Thymus (tissue), 11 donors: ENCODE measurements around the gene R3HDM2. TPM values are rescaled to one million over a fixed set of nuclear protein-coding genes. Genes with fewer than 3 reads are reported as not detected.

Experiments used
- DNase-seq, 9 donors: peaks; one replicate each; pipeline ENCODE4 v3.0.0-alpha.2; 2013; ENCODE audit warnings: low spot score in 9 of 9, low read depth in 6 of 9, missing footprints in 1 of 9
- H3K27ac ChIP-seq, 2 donors: one replicate each; pipeline ENCODE4 v1.5.1; 2013; ENCODE audit warnings: control low read depth in 1 of 2, low read depth in 1 of 2, low read length in 1 of 2, mild to moderate bottlenecking in 1 of 2, moderate library complexity in 1 of 2
- H3K27me3 ChIP-seq, 2 donors: one replicate each; pipeline ENCODE4 v1.5.1; 2013; ENCODE audit warnings: low read length in 1 of 2; ENCODE audit not compliant: control insufficient read depth in 2 of 2, insufficient read depth in 1 of 2
- H3K36me3 ChIP-seq, 2 donors: one replicate each; pipeline ENCODE4 v1.5.1; 2013; ENCODE audit warnings: low read length in 1 of 2, mild to moderate bottlenecking in 1 of 2, moderate library complexity in 1 of 2; ENCODE audit not compliant: control insufficient read depth in 2 of 2, insufficient read depth in 2 of 2
- H3K4me1 ChIP-seq, 2 donors: one replicate each; pipeline ENCODE4 v1.5.1; 2013; ENCODE audit warnings: low read length in 2 of 2; ENCODE audit not compliant: control insufficient read depth in 2 of 2, insufficient read depth in 2 of 2
- H3K4me3 ChIP-seq, 2 donors: one replicate each; pipeline ENCODE4 v1.5.1; 2013; ENCODE audit warnings: low read length in 2 of 2, control low read depth in 1 of 2, mild to moderate bottlenecking in 1 of 2
- H3K9me3 ChIP-seq, 2 donors: one replicate each; pipeline ENCODE4 v1.5.1; 2013; ENCODE audit warnings: low read length in 1 of 2, mild to moderate bottlenecking in 1 of 2; ENCODE audit not compliant: control insufficient read depth in 2 of 2, insufficient read depth in 1 of 2
- WGBS: extraction: QIAGEN DNeasy Blood & Tissue Kit; methylation state at CpG from one replicate; pipeline ENCODE4 v1.1.7; 2013; 5-methylcytosine and 5-hydroxymethylcytosine counted together
- polyA plus RNA-seq: library from polyadenylated mRNA; stranded (reverse); fragments of 200-250 nt; gene quantifications from one replicate; pipeline ENCODE4 v1.2.3, GENCODE V29; 2013
- total RNA-seq: library from RNA; stranded (reverse); fragments of 120-200 nt; gene quantifications from one replicate; pipeline ENCODE4 v1.2.4, GENCODE V29; 2013
- donor health status: healthy.

Gene R3HDM2
- total and polyA plus RNA-seq, 2 donors = 12.6 to 22.4 TPM

GRCh38 chr12:57243521-57244311 is 187.1 kb downstream of the R3HDM2 start:
- Histone ChIP-seq H3K27me3 (peaks cover 53 to 60% of the 10 kb centered on the region in 2 donors), H3K4me1 (peaks cover 21 to 50% of the 10 kb centered on the region in 2 donors), H3K36me3 (no peaks in the 10 kb centered on the region), H3K4me3 (peak overlapping the region; percentile 27 to 45), H3K9me3 (peaks cover 0 to 31% of the 10 kb centered on the region in 2 donors), H3K27ac (no peak overlapping the region)
- WGBS = 9% methylated on average over 41 of the region's 41 CpGs
- peak in 8 of 9 donors; percentile 61 to 89 (median 76) for DNase-seq

GRCh38 chr12:57242691-57243454 is 188.0 kb downstream of the R3HDM2 start:
- peak in 4 of 9 donors; percentile 46 to 82 (median 72) for DNase-seq
- Histone ChIP-seq H3K4me3 (peak overlapping the region; percentile 27 to 45), H3K4me1 (peaks cover 29 to 58% of the 10 kb centered on the region in 2 donors), H3K9me3 (peaks cover 0 to 35% of the 10 kb centered on the region in 2 donors), H3K36me3 (no peaks in the 10 kb centered on the region), H3K27ac (no peak overlapping the region), H3K27me3 (peaks cover 61 to 68% of the 10 kb centered on the region in 2 donors)
- WGBS = 2% methylated on average over 45 of the region's 45 CpGs

GRCh38 chr12:57242329-57242690 is 188.5 kb downstream of the R3HDM2 start:
- 3% methylated on average over 18 of the region's 18 CpGs for WGBS
- Histone ChIP-seq H3K27ac (no peak overlapping the region), H3K9me3 (peaks cover 0 to 35% of the 10 kb centered on the region in 2 donors), H3K4me1 (peaks cover 30 to 64% of the 10 kb centered on the region in 2 donors), H3K36me3 (no peaks in the 10 kb centered on the region), H3K27me3 (peaks cover 67 to 74% of the 10 kb centered on the region in 2 donors), H3K4me3 (peak overlapping the region in 1 of 2 donors; percentile 45)
- peak in 1 of 9 donors; percentile 16 for DNase-seq

GRCh38 chr12:57241402-57242310 is 189.2 kb downstream of the R3HDM2 start:
- H3K4me1 ChIP-seq = peaks cover 33 to 70% of the 10 kb centered on the region in 2 donors
- WGBS = 9% methylated on average over 48 of the region's 48 CpGs
- H3K4me3 ChIP-seq = no peak overlapping the region
- H3K9me3 ChIP-seq = peaks cover 0 to 38% of the 10 kb centered on the region in 2 donors
- peaks cover 73 to 80% of the 10 kb centered on the region in 2 donors for H3K27me3 ChIP-seq
- peak in 1 of 9 donors; percentile 7 for DNase-seq
- no peaks in the 10 kb centered on the region for H3K36me3 ChIP-seq
- H3K27ac ChIP-seq = no peak overlapping the region

GRCh38 chr12:57240926-57241401 is 189.9 kb downstream of the R3HDM2 start:
- DNase-seq = no peak
- Histone ChIP-seq H3K27ac (no peak overlapping the region), H3K9me3 (peaks cover 0 to 41% of the 10 kb centered on the region in 2 donors), H3K36me3 (no peaks in the 10 kb centered on the region), H3K4me3 (peak overlapping the region in 1 of 2 donors; percentile 49), H3K27me3 (peaks cover 80 to 87% of the 10 kb centered on the region in 2 donors), H3K4me1 (peaks cover 33 to 77% of the 10 kb centered on the region in 2 donors)
- 11% methylated on average over 19 of the region's 19 CpGs for WGBS

GRCh38 chr12:57240066-57240921 is 190.5 kb downstream of the R3HDM2 start:
- 1% methylated on average over 72 of the region's 72 CpGs for WGBS
- peaks cover 33 to 80% of the 10 kb centered on the region in 2 donors for H3K4me1 ChIP-seq
- peaks cover 0 to 6% of the 10 kb centered on the region in 2 donors for H3K36me3 ChIP-seq
- no peak overlapping the region for H3K27ac ChIP-seq
- peaks cover 87 to 94% of the 10 kb centered on the region in 2 donors for H3K27me3 ChIP-seq
- peaks cover 0 to 43% of the 10 kb centered on the region in 2 donors for H3K9me3 ChIP-seq
- peak in 5 of 9 donors; percentile 63 to 84 (median 69) for DNase-seq
- H3K4me3 ChIP-seq = peak overlapping the region; percentile 49 to 50

- Histone ChIP-seq H3K36me3 (peaks cover 5 to 13% of the 10 kb centered on the region in 2 donors), H3K4me1 (peaks cover 33 to 82% of the 10 kb centered on the region in 2 donors), H3K9me3 (peaks cover 0 to 45% of the 10 kb centered on the region in 2 donors), H3K27ac (no peak overlapping the region), H3K27me3 (peaks cover 92 to 100% of the 10 kb centered on the region in 2 donors), H3K4me3 (peak overlapping the region; percentile 49 to 50)
- WGBS = 7% methylated on average over 14 of the region's 14 CpGs
- DNase-seq = no peak
Observed at GRCh38 chr12:57239587-57240065, 191.2 kb downstream of the R3HDM2 start.
